ENCODE data around the gene SMIM22. TPM values are rescaled to one million over a fixed set of nuclear protein-coding genes. Genes with fewer than 3 reads are reported as not detected.
A peak's percentile ranks its signal among the peaks of the same experiment; 100 is the strongest.
"Not testable (repeated sequence)": the region's sequence is repeated elsewhere in the genome, so short reads cannot be mapped to it uniquely, and the experiment has no call there.

Gene SMIM22
- total RNA-seq, 3 donors from 2014 or later, result 208 to 573 (median 395) TPM

GRCh38 chr16:4778050-4778392, 17.1 kb upstream of the SMIM22 start:
- Histone ChIP-seq H3K4me3 (no peak overlapping the region), H3K9me3 (no peaks in the 10 kb centered on the region), H3K36me3 (ENCODE audit: low read depth) (no peaks in the 10 kb centered on the region), H3K4me1 (ENCODE audit: low read depth) (no peaks in the 10 kb centered on the region)
- intact Hi-C loops (cut with DNase I, micrococcal nuclease), result no loop called here
- TF ChIP-seq, protein P1, sequence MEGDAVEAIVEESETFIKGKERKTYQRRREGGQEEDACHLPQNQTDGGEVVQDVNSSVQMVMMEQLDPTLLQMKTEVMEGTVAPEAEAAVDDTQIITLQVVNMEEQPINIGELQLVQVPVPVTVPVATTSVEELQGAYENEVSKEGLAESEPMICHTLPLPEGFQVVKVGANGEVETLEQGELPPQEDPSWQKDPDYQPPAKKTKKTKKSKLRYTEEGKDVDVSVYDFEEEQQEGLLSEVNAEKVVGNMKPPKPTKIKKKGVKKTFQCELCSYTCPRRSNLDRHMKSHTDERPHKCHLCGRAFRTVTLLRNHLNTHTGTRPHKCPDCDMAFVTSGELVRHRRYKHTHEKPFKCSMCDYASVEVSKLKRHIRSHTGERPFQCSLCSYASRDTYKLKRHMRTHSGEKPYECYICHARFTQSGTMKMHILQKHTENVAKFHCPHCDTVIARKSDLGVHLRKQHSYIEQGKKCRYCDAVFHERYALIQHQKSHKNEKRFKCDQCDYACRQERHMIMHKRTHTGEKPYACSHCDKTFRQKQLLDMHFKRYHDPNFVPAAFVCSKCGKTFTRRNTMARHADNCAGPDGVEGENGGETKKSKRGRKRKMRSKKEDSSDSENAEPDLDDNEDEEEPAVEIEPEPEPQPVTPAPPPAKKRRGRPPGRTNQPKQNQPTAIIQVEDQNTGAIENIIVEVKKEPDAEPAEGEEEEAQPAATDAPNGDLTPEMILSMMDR (IDR thresholded peaks at IDR 0.05), result no peak
- no peak for DNase-seq
- no peak for ATAC-seq

DNA sequence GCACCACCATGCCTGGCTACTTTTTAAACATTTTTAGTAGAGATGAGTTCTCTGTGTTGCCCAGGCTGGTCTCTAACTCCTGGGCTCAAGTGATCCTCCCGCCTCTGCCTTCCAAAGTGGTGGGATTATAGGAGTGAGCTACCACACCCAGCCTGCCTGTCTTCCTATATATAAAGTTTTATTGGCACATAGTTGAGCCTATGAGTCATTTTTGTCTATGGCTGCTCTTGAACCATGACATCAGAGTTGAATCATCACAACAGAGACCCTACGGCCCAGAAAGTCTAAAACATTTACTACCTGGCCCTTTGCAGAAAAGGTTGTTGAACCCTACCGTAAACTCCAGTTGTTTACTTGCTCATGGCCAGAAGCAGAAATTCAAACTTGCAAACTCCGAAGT, 14.9 kb upstream of the SMIM22 start:
- no peaks in the 10 kb centered on the region for H3K9me3 ChIP-seq
- H3K4me3 ChIP-seq, result no peak overlapping the region
- H3K36me3 ChIP-seq (ENCODE audit: low read depth), result no peaks in the 10 kb centered on the region
- intact Hi-C loops (cut with DNase I, micrococcal nuclease), result no loop called here
- TF ChIP-seq, protein P1 (IDR thresholded peaks at IDR 0.05), result no peak
- DNase-seq (no peak), ATAC-seq (peak; percentile 88)
- H3K4me1 ChIP-seq (ENCODE audit: low read depth), result no peaks in the 10 kb centered on the region

DNA sequence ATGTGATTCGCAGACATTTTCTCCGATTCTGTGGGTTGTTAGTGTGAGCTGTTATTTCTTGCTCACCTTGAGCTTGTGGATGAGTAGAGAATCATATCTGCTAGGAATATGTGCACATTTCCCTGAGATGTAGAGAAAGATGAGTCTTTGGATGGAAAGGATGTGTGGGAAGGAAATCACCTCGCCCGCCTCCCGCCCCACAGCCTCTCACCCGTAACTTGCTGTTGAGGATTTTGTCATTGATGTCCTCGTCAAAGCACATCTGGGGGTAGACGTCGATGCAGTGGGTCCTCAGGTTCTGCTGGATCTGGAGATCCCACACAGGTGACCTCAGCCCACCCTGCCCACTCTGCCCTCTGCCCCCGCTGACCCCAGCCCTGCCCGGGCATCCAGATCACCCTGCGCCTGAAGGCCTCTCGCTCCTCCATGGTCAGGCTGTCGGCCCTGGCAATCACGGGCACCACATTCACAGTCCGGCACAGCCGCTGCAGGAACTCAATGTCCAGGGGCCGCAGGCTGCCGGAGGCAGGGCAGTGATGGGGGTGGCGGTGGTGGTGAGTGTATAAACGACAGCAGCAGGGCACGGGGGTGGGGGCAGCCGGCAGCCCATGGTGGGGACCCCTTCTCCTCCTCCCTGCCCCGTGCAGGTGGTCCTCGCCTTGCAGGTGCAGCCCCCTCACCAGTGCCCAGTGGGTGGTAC, 11.8 kb upstream of the SMIM22 start:
- TF ChIP-seq, protein P1 (IDR thresholded peaks at IDR 0.05), result no peak

DNA sequence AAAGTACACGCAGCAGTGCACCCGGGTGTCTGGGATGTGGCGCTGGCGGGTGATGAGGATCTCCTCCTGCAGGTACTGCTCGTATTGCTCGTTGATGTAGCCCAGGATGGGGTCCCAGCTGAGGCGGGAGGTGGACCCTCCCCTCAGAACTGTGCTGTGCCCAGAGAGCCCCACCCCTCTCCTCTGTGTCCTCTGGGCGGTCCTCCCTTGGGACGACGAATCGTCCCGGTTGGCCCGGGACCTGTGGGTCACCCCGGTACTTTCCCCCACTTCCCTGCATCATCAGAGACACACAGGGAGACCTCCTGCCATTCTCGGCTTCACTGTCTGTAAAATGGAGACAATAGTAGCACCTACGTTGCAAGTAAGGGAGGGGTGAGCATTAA, 11.2 kb upstream of the SMIM22 start:
- intact Hi-C loops (cut with DNase I, micrococcal nuclease), result no loop called here
- no peaks in the 10 kb centered on the region for H3K4me1 ChIP-seq (ENCODE audit: low read depth)
- TF ChIP-seq, protein P1 (IDR thresholded peaks at IDR 0.05), result no peak
- H3K4me3 ChIP-seq, result no peak overlapping the region
- H3K36me3 ChIP-seq (ENCODE audit: low read depth), result no peaks in the 10 kb centered on the region
- ATAC-seq (no peak), DNase-seq (no peak)
- H3K9me3 ChIP-seq, result no peaks in the 10 kb centered on the region

More for the DNA sequence above, 11.8 kb upstream of the SMIM22 start:
- intact Hi-C loops (cut with DNase I, micrococcal nuclease), result no loop called here
- H3K4me3 ChIP-seq, result no peak overlapping the region
- H3K9me3 ChIP-seq, result no peaks in the 10 kb centered on the region
- no peaks in the 10 kb centered on the region for H3K4me1 ChIP-seq (ENCODE audit: low read depth)
- no peak for DNase-seq
- H3K36me3 ChIP-seq (ENCODE audit: low read depth), result no peaks in the 10 kb centered on the region
- no peak for ATAC-seq

- H3K9me3 ChIP-seq; ATAC-seq; H3K4me3 ChIP-seq; DNase-seq; H3K36me3 ChIP-seq (ENCODE audit: low read depth); H3K4me1 ChIP-seq (ENCODE audit: low read depth); intact Hi-C loops (cut with DNase I, micrococcal nuclease): not testable (repeated sequence)
Measured at GRCh38 chr16:4784444-4784987, 10.7 kb upstream of the SMIM22 start.

GRCh38 chr16:4785758-4786433, 9.3 kb upstream of the SMIM22 start:
- intact Hi-C loops (cut with DNase I, micrococcal nuclease), result no loop called here
- DNase-seq (no peak), ATAC-seq (peak; percentile 41)

More at GRCh38 chr16:4785758-4786433, 9.3 kb upstream of the SMIM22 start:
- Histone ChIP-seq H3K4me3 (no peak overlapping the region), H3K36me3 (ENCODE audit: low read depth) (no peaks in the 10 kb centered on the region), H3K9me3 (no peaks in the 10 kb centered on the region), H3K4me1 (ENCODE audit: low read depth) (no peaks in the 10 kb centered on the region)
- TF ChIP-seq, protein P1 (IDR thresholded peaks at IDR 0.05), result no peak
